NCI-H1417 treated with DMSO at 0.1 percent for 48 hours (cell line): ENCODE data around the gene SHTN1.

Source experiments
- DNase-seq: peaks from one replicate; lab custom pipeline; 2025; lab: John Stamatoyannopoulos, UW

Gene SHTN1

DNA sequence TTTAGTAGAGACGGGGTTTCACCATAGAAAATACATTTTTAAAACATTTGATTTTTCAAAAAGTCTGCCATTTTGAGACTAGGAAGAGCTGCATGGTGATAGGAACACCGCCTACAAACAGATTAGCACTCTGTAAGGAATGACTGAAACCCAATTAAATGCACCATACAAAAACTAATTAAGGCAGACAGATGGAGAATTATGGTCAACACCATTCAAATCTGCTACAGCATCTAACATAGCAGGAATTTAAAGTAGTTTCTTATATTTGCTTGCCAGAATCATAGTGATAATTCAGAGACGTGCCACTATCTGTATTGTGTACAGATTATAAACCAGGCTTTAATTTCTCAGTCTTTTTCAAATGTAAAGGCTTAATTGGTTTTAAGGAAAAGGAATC is 87.5 kb downstream of the SHTN1 start:
- no peak for DNase-seq

GRCh38 chr10:116915340-116915739 is 89.6 kb downstream of the SHTN1 start:
- no peak for DNase-seq

GRCh38 chr10:116913695-116914094 is 91.3 kb downstream of the SHTN1 start:
- no peak for DNase-seq

DNA sequence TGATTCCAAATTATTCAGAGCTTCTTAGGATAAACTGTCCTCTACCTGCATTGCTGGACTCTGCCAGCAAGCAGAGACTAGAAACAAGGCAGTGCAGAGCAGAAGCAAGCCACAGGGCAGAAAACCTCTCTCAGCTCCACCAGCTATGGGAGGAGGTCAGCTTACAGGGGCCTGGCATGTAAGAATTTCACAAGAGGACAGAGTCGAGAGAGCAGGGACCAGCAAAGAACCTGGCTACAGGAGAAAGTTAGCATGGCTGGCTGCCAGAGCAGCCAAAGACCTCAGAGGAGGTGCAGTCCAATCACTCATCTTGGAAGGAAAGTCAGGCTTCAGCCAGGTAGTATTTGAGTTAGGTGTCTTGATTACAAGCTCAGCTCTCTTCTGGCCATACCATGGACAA is 92.8 kb downstream of the SHTN1 start:
- DNase-seq: no peak

DNA sequence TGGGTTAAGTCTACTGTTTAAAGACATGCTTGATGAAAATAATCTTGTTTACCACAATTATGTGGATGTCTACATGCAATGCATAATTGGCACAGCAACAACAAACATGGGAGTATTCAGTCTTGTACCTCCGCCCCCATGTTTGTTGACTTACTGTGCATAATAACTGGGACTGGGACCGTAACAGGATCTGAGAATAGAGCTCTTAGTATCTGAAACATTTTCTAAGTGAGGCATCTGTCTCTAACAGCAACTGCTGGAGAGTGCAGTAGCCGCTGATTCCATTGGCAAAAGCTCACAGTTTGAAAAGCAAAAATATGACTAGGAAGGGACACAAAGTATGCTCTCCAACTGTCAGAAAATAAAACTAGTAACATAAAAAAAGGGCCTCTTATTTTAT is 94.1 kb downstream of the SHTN1 start:
- DNase-seq: no peak

GRCh38 chr10:116909307-116909706 is 95.7 kb downstream of the SHTN1 start:
- no peak for DNase-seq

DNA sequence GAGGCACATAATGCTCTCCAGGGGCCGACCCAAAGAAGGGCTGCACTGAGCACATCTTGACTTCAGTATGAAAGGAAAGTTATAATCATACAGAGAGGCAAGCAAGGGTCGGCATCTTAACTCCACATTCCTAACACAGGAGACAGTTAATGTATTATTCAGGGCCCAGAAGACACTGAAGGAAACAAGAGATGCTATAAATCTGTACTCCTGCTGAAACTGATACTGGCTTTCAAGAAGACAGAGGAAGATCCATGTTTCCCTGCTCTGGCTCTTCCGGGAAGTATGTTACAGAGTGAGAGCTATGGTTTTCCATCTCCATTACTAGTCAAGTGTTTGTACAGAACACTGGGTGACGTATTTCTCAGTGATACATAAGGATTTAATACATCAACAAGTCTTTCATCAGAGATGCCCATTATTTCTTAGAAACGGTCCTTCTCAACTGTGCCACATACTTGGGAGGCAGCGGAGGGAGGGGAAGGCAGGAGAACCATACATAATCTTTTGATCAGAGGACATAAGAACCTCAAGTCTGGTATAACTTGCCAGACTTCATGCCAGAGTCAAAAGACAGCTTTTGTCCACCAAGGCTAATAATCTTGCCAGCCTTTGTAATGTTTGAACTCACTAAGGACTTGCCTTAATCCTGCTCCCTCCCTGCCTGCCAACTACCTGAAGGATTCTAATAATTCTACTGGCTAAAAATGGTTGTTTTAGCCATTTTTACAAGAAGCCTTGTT is 97.6 kb downstream of the SHTN1 start:
- DNase-seq: no peak

- no peak for DNase-seq
These were observed 99.2 kb downstream of the SHTN1 start for GRCh38 chr10:116905845-116906210.

DNA sequence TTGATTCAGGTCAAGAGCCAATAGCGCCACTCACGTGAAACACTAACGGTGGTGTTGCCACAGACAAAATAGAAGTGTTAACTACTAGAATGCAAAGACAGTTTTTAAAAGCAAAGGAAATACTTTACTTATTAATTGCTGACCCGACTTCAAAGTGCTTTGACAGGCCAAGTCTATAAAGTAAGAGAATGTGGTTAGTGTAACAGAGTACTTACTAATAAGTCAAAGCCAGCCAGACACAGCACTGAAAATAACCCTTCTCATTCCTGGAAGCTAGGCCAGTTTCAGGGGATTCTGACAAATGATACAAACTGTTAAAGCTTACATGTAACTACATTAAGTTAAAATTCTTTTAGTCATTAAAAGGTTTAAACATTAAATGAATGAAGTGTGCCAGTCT is 105.4 kb downstream of the SHTN1 start:
- no peak for DNase-seq

DNA sequence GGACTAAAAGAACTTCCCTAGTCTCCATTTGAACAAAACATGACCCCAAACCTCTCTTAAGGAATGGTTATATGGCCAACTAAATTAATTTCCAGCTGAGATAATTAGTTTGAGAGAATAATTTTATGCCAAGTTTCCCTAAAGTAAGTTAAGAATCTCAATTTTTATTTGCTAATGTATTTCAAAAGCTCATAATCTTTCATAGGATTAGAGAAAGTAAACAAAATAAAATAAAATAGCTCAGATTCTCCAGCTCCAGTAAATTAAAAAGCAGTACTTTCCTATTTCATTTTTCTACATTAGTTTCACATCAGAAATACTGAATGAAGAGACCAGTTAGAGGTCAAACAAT is 111.3 kb downstream of the SHTN1 start:
- no peak for DNase-seq

DNA sequence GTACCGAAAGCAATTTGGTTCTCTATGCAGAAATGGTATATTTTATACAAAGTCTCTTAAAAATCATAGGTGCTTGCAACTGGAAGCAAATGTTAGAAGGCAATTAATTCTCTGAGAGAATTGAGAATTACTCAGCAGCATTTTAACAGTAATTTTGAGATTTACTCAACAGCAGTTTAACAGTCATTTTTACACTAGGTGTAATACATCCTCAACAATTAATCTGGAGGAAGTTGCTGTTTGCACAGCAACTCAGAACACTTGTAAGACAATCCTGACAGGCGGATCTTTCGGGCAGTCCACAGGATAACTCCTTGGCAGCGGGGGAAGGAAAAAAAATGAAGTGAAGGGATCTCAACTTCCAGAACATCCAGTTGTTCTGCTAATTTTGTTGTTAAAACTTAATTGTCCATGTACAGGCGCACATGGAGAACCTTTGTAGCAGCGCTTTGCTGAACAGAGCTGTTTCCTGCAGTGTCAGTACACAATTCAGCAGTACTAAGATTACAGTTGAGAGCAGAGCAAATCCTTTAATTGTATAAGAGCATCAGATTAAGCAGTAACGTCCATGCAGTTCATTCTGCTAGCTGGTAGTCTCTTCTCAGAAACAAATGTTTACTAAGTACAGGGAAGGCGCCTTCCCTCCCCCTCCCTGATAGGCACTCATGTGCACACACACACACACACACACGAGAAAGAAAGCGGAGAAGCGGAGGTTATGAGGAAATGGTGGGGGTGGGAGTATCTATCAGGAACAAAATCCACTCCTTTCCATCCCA is 111.9 kb downstream of the SHTN1 start:
- DNase-seq: peak; percentile 17

DNA sequence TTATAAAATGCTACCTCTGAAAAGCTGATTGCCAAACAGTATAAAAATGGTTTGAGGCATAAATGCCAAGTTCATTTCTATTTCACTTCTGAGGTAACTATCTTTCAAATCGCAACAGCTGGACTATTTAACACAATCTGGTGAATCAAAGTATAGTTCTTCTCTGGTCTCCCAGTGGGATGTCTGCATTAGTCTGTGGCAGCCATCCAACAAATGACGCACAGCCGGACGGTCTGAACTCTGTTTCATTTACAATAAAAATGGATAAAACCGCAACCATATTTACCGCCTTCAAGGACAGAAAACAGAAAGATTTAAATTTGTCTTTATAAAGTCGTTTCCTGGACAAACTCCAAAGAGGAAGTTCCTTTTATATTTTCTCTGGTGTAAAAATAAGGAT is 113.8 kb downstream of the SHTN1 start:
- DNase-seq: no peak

GRCh38 chr10:116889066-116889465 is 115.9 kb downstream of the SHTN1 start:
- no peak for DNase-seq

- DNase-seq: no peak
These were observed 116.5 kb downstream of the SHTN1 start for GRCh38 chr10:116888380-116889055.

DNA sequence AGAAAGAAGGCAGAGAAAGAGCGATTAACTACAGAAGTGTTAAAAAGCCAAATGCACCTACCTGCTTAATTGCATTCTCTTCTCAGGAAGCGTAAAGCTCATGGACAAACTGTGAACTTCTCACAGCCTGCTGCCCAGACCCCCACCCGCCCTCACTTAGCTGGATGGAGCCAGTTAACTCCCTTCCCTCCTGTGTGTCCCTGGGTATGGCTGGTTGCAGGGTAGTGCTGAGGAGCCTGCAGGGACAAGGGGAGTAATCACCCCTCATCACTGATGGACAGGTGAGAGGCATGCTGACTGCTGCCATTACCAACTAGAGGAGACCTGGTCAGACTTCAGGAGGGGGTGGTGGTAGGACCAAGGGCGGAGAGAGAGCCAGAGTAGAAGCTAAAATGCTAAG is 118.2 kb downstream of the SHTN1 start:
- no peak for DNase-seq

DNA sequence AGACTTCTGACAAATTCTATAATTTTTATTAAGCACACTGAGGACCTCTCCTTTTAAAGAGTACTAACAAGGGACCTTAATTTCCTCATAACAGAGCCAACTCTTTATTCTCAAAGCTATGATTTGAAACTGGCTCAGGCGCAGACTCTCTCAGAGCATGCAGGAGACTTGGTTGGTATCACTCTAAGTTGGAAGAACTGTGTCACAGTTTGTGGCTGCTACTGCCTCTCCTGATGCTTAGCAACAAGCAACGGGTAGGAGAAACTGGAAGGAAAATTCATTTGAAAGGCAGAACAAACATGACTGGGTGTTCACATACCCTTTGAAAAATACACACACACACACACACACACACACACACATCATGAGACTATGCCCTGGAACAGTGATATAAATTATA is 122.3 kb downstream of the SHTN1 start:
- no peak for DNase-seq

GRCh38 chr10:116880716-116881482 is 124.1 kb downstream of the SHTN1 start:
- DNase-seq: no peak

- no peak for DNase-seq
These were observed 125.2 kb downstream of the SHTN1 start for GRCh38 chr10:116879817-116880216.

GRCh38 chr10:116878123-116878522 is 126.9 kb downstream of the SHTN1 start:
- DNase-seq: no peak

GRCh38 chr10:116877391-116877790 is 127.6 kb downstream of the SHTN1 start:
- no peak for DNase-seq

GRCh38 chr10:116875897-116876296 is 129.1 kb downstream of the SHTN1 start:
- no peak for DNase-seq

DNA sequence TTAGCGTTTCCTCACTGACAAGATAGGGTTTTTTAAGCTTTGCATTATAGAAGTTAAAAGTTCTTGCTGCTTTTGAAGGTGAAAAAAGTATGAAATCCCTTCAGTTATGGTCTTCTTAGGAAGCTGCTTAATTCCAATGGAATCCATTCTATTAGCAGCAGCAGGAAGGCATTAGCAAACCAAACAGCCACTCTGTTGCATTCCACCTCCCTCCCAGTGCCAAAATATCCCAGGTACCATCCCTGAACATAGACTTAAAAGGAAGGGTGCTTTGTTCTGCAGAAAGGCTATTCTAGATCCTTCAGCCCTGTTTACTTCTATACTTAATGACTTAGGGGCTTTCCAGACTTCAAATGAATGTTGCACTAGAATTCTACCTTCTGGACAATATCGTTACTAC is 131.9 kb downstream of the SHTN1 start:
- no peak for DNase-seq
